Stimulated activated CD4-positive, alpha-beta T cell treated with anti-CD3 and anti-CD28 coated beads, Interleukin-12 subunit alpha, Interleukin-12 subunit beta, amount 100 ng/mL, for 4 hours (primary cell): ENCODE measurements around the gene MASTL.

Experiments used
- DNase-seq: peaks from one replicate; pipeline ENCODE4 v3.0.0-alpha.2; 2020

Gene MASTL

DNA sequence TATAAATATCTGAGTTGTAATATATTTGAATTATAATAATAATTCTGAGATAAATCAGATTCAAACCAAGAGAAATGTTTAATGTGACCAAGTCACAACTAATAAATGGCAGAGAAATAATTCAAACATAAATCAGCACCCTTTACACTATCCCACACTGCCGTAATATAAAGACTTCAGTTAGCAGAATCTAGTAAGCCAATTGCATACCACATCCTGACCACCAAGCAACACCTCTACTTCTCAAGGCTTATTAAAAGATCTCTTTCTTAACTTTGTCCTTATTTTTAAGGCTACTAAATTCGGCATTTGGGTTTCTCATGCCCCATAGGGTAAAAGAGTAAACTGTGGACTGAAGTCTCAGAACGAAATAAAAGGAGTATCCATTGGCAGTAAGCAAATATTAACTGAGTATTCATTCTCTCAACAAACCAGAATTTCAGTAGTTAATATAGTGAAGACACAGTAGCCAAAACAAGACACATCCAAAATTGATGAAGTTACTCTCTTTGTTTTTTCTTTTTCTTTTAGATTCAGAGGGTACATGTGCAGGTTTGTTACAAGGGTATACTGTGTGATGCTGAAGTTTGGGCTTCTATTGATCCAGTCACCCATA lies 70.6 kb downstream of the MASTL start:
- no peak for DNase-seq

- DNase-seq: no peak
Observed at GRCh38 chr10:27230022-27230421, 74.9 kb downstream of the MASTL start.

GRCh38 chr10:27235706-27236105 lies 80.6 kb downstream of the MASTL start:
- no peak for DNase-seq
